H9 (cell line): ENCODE results near the gene PHYHIPL. TPM values are rescaled to one million over a fixed set of nuclear protein-coding genes. Genes with fewer than 3 reads are reported as not detected.

Experiments
- DNase-seq: peaks from one replicate; pipeline ENCODE4 v3.0.0-alpha.2; 2017
- H2AFZ ChIP-seq: one replicate; pipeline ENCODE4 v1.6.1; 2013; ENCODE audit warnings: mild to moderate bottlenecking, low read length, control low read depth, moderate library complexity
- H2AK5ac ChIP-seq: 2 replicates; pipeline ENCODE4 v1.6.1; 2013; ENCODE audit warnings: low read length, control low read depth, mixed read lengths; ENCODE audit not compliant: insufficient read length
- H2BK120ac ChIP-seq: one replicate; pipeline ENCODE4 v1.6.1; 2013; ENCODE audit warnings: low read depth, mild to moderate bottlenecking, low read length, control low read depth, inconsistent platforms; ENCODE audit not compliant: poor library complexity, severe bottlenecking
- H2BK12ac ChIP-seq: 2 replicates; pipeline ENCODE4 v1.6.1; 2013; ENCODE audit warnings: low read length, control low read depth, mixed read lengths, low read depth; ENCODE audit not compliant: insufficient read length
- H2BK15ac ChIP-seq: 2 replicates; pipeline ENCODE4 v1.6.1; 2013; ENCODE audit warnings: low read depth, low read length, control low read depth
- H2BK20ac ChIP-seq: one replicate; pipeline ENCODE4 v1.6.1; 2013; ENCODE audit warnings: low read depth, mild to moderate bottlenecking, low read length, control low read depth, inconsistent platforms; ENCODE audit not compliant: poor library complexity, severe bottlenecking
- H2BK5ac ChIP-seq: 2 replicates; pipeline ENCODE4 v1.6.1; 2013; ENCODE audit warnings: low read length, control low read depth, mixed read lengths; ENCODE audit not compliant: insufficient read length
- H3K14ac ChIP-seq: 2 replicates; pipeline ENCODE4 v1.6.1; 2013; ENCODE audit warnings: low read length, control low read depth; ENCODE audit not compliant: insufficient read depth
- H3K18ac ChIP-seq: 2 replicates; pipeline ENCODE4 v1.6.1; 2013; ENCODE audit warnings: low read depth, mild to moderate bottlenecking, mixed read lengths, low read length, control low read depth; ENCODE audit not compliant: insufficient read length
- H3K23ac ChIP-seq: 2 replicates; pipeline ENCODE4 v1.6.1; 2013; ENCODE audit warnings: low read length, control low read depth, mixed read lengths, low read depth; ENCODE audit not compliant: insufficient read length
- H3K23me2 ChIP-seq: 2 replicates; pipeline ENCODE4 v1.6.1; 2013; ENCODE audit warnings: low read depth, mild to moderate bottlenecking, mixed read lengths, low read length, control low read depth; ENCODE audit not compliant: insufficient read length, poor library complexity, severe bottlenecking
- H3K27ac ChIP-seq: 2 replicates; pipeline ENCODE4 v1.5.1; 2013; ENCODE audit warnings: low read length, control low read depth, mixed read lengths, low read depth; ENCODE audit not compliant: insufficient read length
- H3K27me3 ChIP-seq: 2 replicates; pipeline ENCODE4 v1.6.1; 2013; ENCODE audit warnings: low read length, control low read depth, inconsistent platforms; ENCODE audit not compliant: insufficient read depth
- H3K4ac ChIP-seq: 2 replicates; pipeline ENCODE4 v1.6.1; 2013; ENCODE audit warnings: low read depth, mild to moderate bottlenecking, control low read depth, inconsistent platforms, low read length, moderate library complexity
- H3K4me1 ChIP-seq: 2 replicates; pipeline ENCODE4 v1.6.1; 2013; ENCODE audit warnings: low read length, control low read depth, inconsistent platforms; ENCODE audit not compliant: insufficient read depth
- H3K4me2 ChIP-seq: 2 replicates; pipeline ENCODE4 v1.6.1; 2013; ENCODE audit warnings: low read length, control low read depth, mixed read lengths; ENCODE audit not compliant: insufficient read length, insufficient read depth
- H3K56ac ChIP-seq: 2 replicates; pipeline ENCODE4 v1.6.1; 2013; ENCODE audit warnings: low read depth, mild to moderate bottlenecking, mixed read lengths, low read length, control low read depth; ENCODE audit not compliant: insufficient read length
- H3K79me1 ChIP-seq: 2 replicates; pipeline ENCODE4 v1.6.1; 2013; ENCODE audit warnings: low read depth, mild to moderate bottlenecking, moderate library complexity, low read length, control low read depth, inconsistent platforms; ENCODE audit not compliant: insufficient read depth, poor library complexity, severe bottlenecking
- H3K79me2 ChIP-seq: 2 replicates; pipeline ENCODE4 v1.6.1; 2013; ENCODE audit warnings: low read length, control low read depth, inconsistent platforms; ENCODE audit not compliant: insufficient read depth
- H3K9ac ChIP-seq: 2 replicates; pipeline ENCODE4 v1.6.1; 2013; ENCODE audit warnings: low read length, control low read depth, mixed read lengths; ENCODE audit not compliant: insufficient read length; ENCODE audit errors: extremely low read depth
- H3K9me3 ChIP-seq: one replicate; pipeline ENCODE4 v1.6.1; 2013; ENCODE audit warnings: low read depth, low read length, inconsistent platforms; ENCODE audit not compliant: control insufficient read depth
- H3T11ph ChIP-seq: one replicate; pipeline ENCODE4 v1.6.1; 2013; ENCODE audit warnings: mild to moderate bottlenecking, low read length, control low read depth, inconsistent platforms
- H4K20me1 ChIP-seq: one replicate; pipeline ENCODE4 v1.6.1; 2013; ENCODE audit not compliant: control insufficient read depth, insufficient read length, insufficient read depth
- H4K5ac ChIP-seq: 2 replicates; pipeline ENCODE4 v1.6.1; 2013; ENCODE audit warnings: low read depth, mild to moderate bottlenecking, mixed read lengths, low read length, control low read depth; ENCODE audit not compliant: insufficient read length
- H4K8ac ChIP-seq: replicated peaks from 2 replicates; pipeline ENCODE4 v1.6.1; 2013; ENCODE audit warnings: low read length, control low read depth, mixed read lengths, low read depth; ENCODE audit not compliant: insufficient read length
- H4K91ac ChIP-seq: 2 replicates; pipeline ENCODE4 v1.6.1; 2013; ENCODE audit warnings: low read depth, mild to moderate bottlenecking, moderate library complexity, mixed read lengths, low read length, control low read depth; ENCODE audit not compliant: insufficient read length
- H3K27ac Mint-ChIP-seq, 3 experiments: 2 replicates in 2 of 3; 3 replicates in 1 of 3; pipeline ENCODE4 v1.8.0; 2020 to 2021; ENCODE audit warnings: mixed read lengths in 3 of 3, mild to moderate bottlenecking in 1 of 3, moderate library complexity in 1 of 3
- H3K27me3 Mint-ChIP-seq: 2 replicates; pipeline ENCODE4 v1.8.0; 2021; ENCODE audit warnings: low read depth, mild to moderate bottlenecking, moderate library complexity, mixed read lengths
- H3K36me3 Mint-ChIP-seq, 3 experiments: 2 replicates in 2 of 3; 3 replicates in 1 of 3; pipeline ENCODE4 v1.8.0; 2020 to 2021; ENCODE audit warnings: low read depth in 3 of 3, mixed read lengths in 3 of 3; ENCODE audit not compliant: insufficient read depth in 1 of 3
- H3K4me1 Mint-ChIP-seq, 2 experiments: 2 replicates each; pipeline ENCODE4 v1.8.0; 2020; ENCODE audit warnings: mixed read lengths in 2 of 2
- H3K4me3 Mint-ChIP-seq, 2 experiments: 2 replicates in 1 of 2; 3 replicates in 1 of 2; pipeline ENCODE4 v1.8.0; 2020 to 2021; ENCODE audit warnings: mild to moderate bottlenecking in 2 of 2, mixed read lengths in 2 of 2, moderate library complexity in 1 of 2
- H3K9me3 Mint-ChIP-seq, 2 experiments: 2 replicates in 1 of 2; 3 replicates in 1 of 2; pipeline ENCODE4 v1.8.0; 2020; ENCODE audit warnings: mild to moderate bottlenecking in 2 of 2, mixed read lengths in 2 of 2, moderate library complexity in 1 of 2
- CTCF ChIP-seq: fragments of 200-600 bp; sonication (generic); conservative IDR thresholded peaks from 3 replicates; pipeline ENCODE4 v1.8.0; 2021; ENCODE audit warnings: antibody characterized with exemption, mild to moderate bottlenecking
- WGBS: extraction: QIAGEN DNeasy Blood & Tissue Kit; methylation state at CpG from one replicate; pipeline ENCODE4 v1.1.7; 2013; ENCODE audit warnings: missing lambda C conversion rate, low lambda C conversion rate, mixed read lengths; ENCODE audit not compliant: insufficient read length; ENCODE audit errors: extremely low coverage; 5-methylcytosine and 5-hydroxymethylcytosine counted together
- total RNA-seq: library from RNA; stranded (reverse); gene quantifications from 2 replicates; pipeline ENCODE4 v1.2.1, GENCODE V29; 2021

PHYHIPL gene
- total RNA-seq, 1 experiment from 2014 or later = 0.44 TPM

- Histone ChIP-seq H2BK5ac (no peak overlapping the region), H4K5ac (no peak overlapping the region), H2BK120ac (no peak overlapping the region), H3K23ac (no peak overlapping the region), H3K18ac (no peak overlapping the region), H2BK12ac (no peak overlapping the region), H3K79me2 (no peaks in the 10 kb centered on the region), H3K9me3 (no peaks in the 10 kb centered on the region), H4K8ac (no peak overlapping the region), H3K23me2 (no peaks in the 10 kb centered on the region), H3K27me3 (no peaks in the 10 kb centered on the region), H3K14ac (peak overlapping the region; percentile 45; the same call in 1 of the 2 replicates), H2BK20ac (no peak overlapping the region), H3K4me2 (no peak overlapping the region), H3K9ac (no peak overlapping the region), H3K79me1 (no peaks in the 10 kb centered on the region), H4K91ac (no peak overlapping the region), H4K20me1 (no peaks in the 10 kb centered on the region), H2AFZ (no peak overlapping the region), H3T11ph (no peak overlapping the region), H2AK5ac (no peak overlapping the region), H2BK15ac (no peak overlapping the region), H3K56ac (no peak overlapping the region), H3K27ac (no peak overlapping the region), H3K4me1 (peaks cover 1% of the 10 kb centered on the region; the same call in 1 of the 2 replicates), H3K4ac (no peak overlapping the region)
- H3K27ac Mint-ChIP-seq = peak overlapping the region in 1 of 3 experiments; percentile 79; a peak in 2 of 7 replicates
- no peak overlapping the region for H3K4me3 Mint-ChIP-seq
- no peaks in the 10 kb centered on the region for H3K36me3 Mint-ChIP-seq
- H3K4me1 Mint-ChIP-seq = peaks cover 20 to 22% of the 10 kb centered on the region in 2 experiments
- no peaks in the 10 kb centered on the region for H3K27me3 Mint-ChIP-seq
- DNase-seq = no peak
- TF ChIP-seq CTCF = no peak
- peaks cover 0 to 3% of the 10 kb centered on the region in 2 experiments; a peak in 1 of 5 replicates for H3K9me3 Mint-ChIP-seq
- WGBS = 100% methylated on average over 1 of the region's 7 CpGs
These were observed 107.9 kb downstream of the PHYHIPL start for GRCh38 chr10:59284118-59284975.
